B cell (primary cell): ENCODE measurements around the gene BLOC1S5. TPM values are rescaled to one million over a fixed set of nuclear protein-coding genes. Genes with fewer than 3 reads are reported as not detected.

Experiments
- ATAC-seq: fragments of 200-7000 bp; cut with Tn5 transposase; one replicate; pipeline ENCODE4 v1.10.0; 2021; ENCODE audit warnings: low read depth, mild to moderate bottlenecking, moderate number of reproducible peaks, moderate library complexity
- CTCF ChIA-PET: fragments of 350-600 bp; sonication (Branson Sonifier 250); formaldehyde crosslinking; loops from one replicate; lab custom pipeline; 2021; ENCODE audit warnings: antibody characterized with exemption, inconsistent platforms; lab: Charles Lee
- POLR2A ChIA-PET: fragments of 350-600 bp; sonication (Branson Sonifier 250); formaldehyde crosslinking; loops from one replicate; lab custom pipeline; 2021; ENCODE audit warnings: antibody characterized with exemption; lab: Charles Lee
- DNase-seq: peaks from one replicate; pipeline ENCODE4 v3.0.0; 2013
- H2AFZ ChIP-seq: 2 replicates; pipeline ENCODE4 v1.6.1; 2012; ENCODE audit warnings: mild to moderate bottlenecking, low read depth, low read length; ENCODE audit not compliant: insufficient read depth, poor library complexity, severe bottlenecking
- H3K27ac ChIP-seq, 2 donors: 1 replicate in 1 of 2; 2 replicates in 1 of 2; pipeline ENCODE4 v1.5.1; 2012 to 2013; ENCODE audit warnings: low read length in 2 of 2, mild to moderate bottlenecking in 2 of 2, moderate library complexity in 1 of 2
- H3K27me3 ChIP-seq, 4 experiments: fragments of 200-600 bp in 1 of 4; sonication (generic) in 1 of 4; replicated peaks in 1 of 4; 1 replicate in 2 of 4; 2 replicates in 2 of 4; pipeline versions ENCODE4 v1.6.1 to v1.7.0; 2013 to 2016; ENCODE audit warnings: low read length in 3 of 4, mild to moderate bottlenecking in 2 of 4, mixed read lengths in 1 of 4, moderate library complexity in 1 of 4; ENCODE audit not compliant: insufficient read depth in 4 of 4, control insufficient read depth in 3 of 4; ENCODE audit errors: control extremely low read depth in 1 of 4
- H3K36me3 ChIP-seq, 2 experiments: replicated peaks in 1 of 2; 1 replicate in 1 of 2; 2 replicates in 1 of 2; pipeline versions ENCODE4 v1.6.1 to v1.7.1; 2013; ENCODE audit warnings: low read length in 1 of 2; ENCODE audit not compliant: insufficient read depth in 2 of 2, control insufficient read depth in 1 of 2; ENCODE audit errors: control extremely low read depth in 1 of 2, extremely low read depth in 1 of 2
- H3K4me1 ChIP-seq, 2 donors: fragments of 200-600 bp in 1 of 2; sonication (generic) in 1 of 2; 1 replicate in 1 of 2; 2 replicates in 1 of 2; pipeline versions ENCODE4 v1.5.1 to v1.6.1; 2013 to 2017; ENCODE audit warnings: low read length in 2 of 2; ENCODE audit not compliant: control insufficient read depth in 2 of 2, insufficient read depth in 2 of 2
- H3K4me2 ChIP-seq: replicated peaks from 2 replicates; pipeline ENCODE3; 2012; ENCODE audit warnings: mild to moderate bottlenecking, low read depth, low read length; ENCODE audit not compliant: poor library complexity, severe bottlenecking
- H3K4me3 ChIP-seq, 5 experiments: fragments of 200-600 bp in 1 of 5; sonication (generic) in 1 of 5; 1 replicate in 3 of 5; 2 replicates in 2 of 5; pipeline versions ENCODE4 v1.5.1 to v1.7.0; 2011 to 2016; ENCODE audit warnings: low read length in 4 of 5, mild to moderate bottlenecking in 4 of 5, low read depth in 2 of 5, control low read depth in 1 of 5, moderate library complexity in 1 of 5; ENCODE audit not compliant: insufficient read depth in 1 of 5; ENCODE audit errors: control extremely low read depth in 1 of 5, extremely low read depth in 1 of 5
- H3K79me2 ChIP-seq: fragments of 200-600 bp; sonication (generic); one replicate; pipeline ENCODE4 v1.6.0; 2016; ENCODE audit warnings: low read length; ENCODE audit not compliant: control insufficient read depth, insufficient read depth
- H3K9ac ChIP-seq: fragments of 200-600 bp; sonication (generic); 2 replicates; pipeline ENCODE4 v1.6.1; 2017; ENCODE audit warnings: mild to moderate bottlenecking, low read length, moderate library complexity
- H3K9me3 ChIP-seq, 3 donors: one replicate each; pipeline versions ENCODE4 v1.6.1 to v1.7.1; 2013; ENCODE audit warnings: low read length in 2 of 3; ENCODE audit not compliant: control insufficient read depth in 2 of 3, insufficient read depth in 1 of 3; ENCODE audit errors: control extremely low read depth in 1 of 3
- H4K20me1 ChIP-seq: 2 replicates; pipeline ENCODE4 v1.6.0; 2012; ENCODE audit warnings: mild to moderate bottlenecking, low read length; ENCODE audit not compliant: insufficient read depth, control insufficient read depth, poor library complexity, severe bottlenecking
- H3K27ac Mint-ChIP-seq: one replicate; pipeline ENCODE4 v1.8.0; 2021; ENCODE audit warnings: mixed read lengths
- H3K27me3 Mint-ChIP-seq: one replicate; pipeline ENCODE4 v1.8.0; 2021; ENCODE audit warnings: mixed read lengths
- H3K4me1 Mint-ChIP-seq: one replicate; pipeline ENCODE4 v1.8.0; 2021; ENCODE audit warnings: mixed read lengths
- H3K4me3 Mint-ChIP-seq: one replicate; pipeline ENCODE4 v1.8.0; 2021; ENCODE audit warnings: mixed read lengths
- H3K9me3 Mint-ChIP-seq: one replicate; pipeline ENCODE4 v1.8.0; 2022; ENCODE audit warnings: mixed read lengths; ENCODE audit not compliant: insufficient read depth
- CTCF ChIP-seq: fragments of 200-600 bp; IDR thresholded peaks from one replicate; pipeline ENCODE4 v1.8.0; 2022; ENCODE audit warnings: antibody characterized with exemption, mild to moderate bottlenecking
- EZH2 ChIP-seq: IDR thresholded peaks from 2 replicates; pipeline ENCODE4 v1.6.1; 2012; ENCODE audit warnings: borderline replicate concordance, low read depth, mild to moderate bottlenecking, moderate library complexity, low read length; ENCODE audit not compliant: insufficient read depth, poor library complexity, severe bottlenecking
- WGBS: methylation state at CpG from one replicate; pipeline ENCODE4 v1.1.5; 2013; ENCODE audit warnings: missing lambda C conversion rate; ENCODE audit not compliant: insufficient coverage; 5-methylcytosine and 5-hydroxymethylcytosine counted together
- intact Hi-C: fragments of 100-400 bp; cut with micrococcal nuclease; formaldehyde crosslinking; loops from one replicate; pipeline ENCODE4 v1.10.0; 2022
- polyA plus RNA-seq: library from polyadenylated mRNA; depleted of rRNA; stranded (reverse); fragments of >200 nt; gene quantifications from 2 replicates; pipeline ENCODE4 v1.2.3, GENCODE V29; 2012
- total RNA-seq, 2 donors: library from RNA; stranded (reverse); fragments of 120-200 nt in 1 of 2; gene quantifications; 1 replicate in 1 of 2; 2 replicates in 1 of 2; pipeline versions ENCODE4 v1.2.3 to v1.2.4, GENCODE V29; 2013 to 2022

BLOC1S5 gene
- total and polyA plus RNA-seq, 2 donors (not counting 1 experiment from before 2014, with no cell fraction given), result 5.2 to 18.8 TPM

DNA sequence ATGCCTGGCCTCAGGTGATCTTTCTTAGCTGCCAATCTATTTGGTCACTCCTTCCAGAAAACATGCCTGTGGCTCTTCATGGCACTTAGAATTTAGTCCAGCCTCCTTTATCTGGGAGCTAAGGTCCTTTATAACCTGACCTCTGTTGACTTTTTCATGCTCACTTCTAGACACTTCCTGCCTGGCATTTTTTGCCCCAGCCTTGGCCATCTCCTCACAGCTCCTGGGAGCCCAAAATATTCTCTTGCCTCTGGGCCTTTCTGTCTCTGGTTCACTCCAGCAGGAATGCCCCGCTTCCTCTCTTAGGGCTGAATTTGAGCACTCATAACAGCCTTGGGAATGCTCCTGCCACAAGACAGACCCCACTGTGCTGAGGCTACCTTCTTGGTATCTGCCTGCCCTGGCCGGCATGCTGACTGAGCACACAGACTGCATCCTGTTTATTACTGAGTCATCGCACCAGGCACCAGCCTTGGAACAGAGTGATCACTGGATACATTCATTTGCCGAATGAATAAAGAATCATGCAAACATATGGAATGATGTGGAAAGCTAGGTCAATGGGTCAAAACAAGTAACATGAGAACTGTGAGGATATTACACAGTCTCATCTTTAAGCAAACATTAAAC is 44.0 kb upstream of the BLOC1S5 start:
- TF ChIP-seq CTCF (no peak), EZH2 (no peak)
- Histone ChIP-seq H3K27me3 (peaks cover 0 to 6% (median 3%) of the 10 kb centered on the region in 4 experiments), H3K79me2 (no peaks in the 10 kb centered on the region), H3K4me1 (no peaks in the 10 kb centered on the region), H3K4me2 (no peak overlapping the region), H4K20me1 (no peaks in the 10 kb centered on the region), H3K27ac (no peak overlapping the region), H3K4me3 (no peak overlapping the region), H3K36me3 (no peaks in the 10 kb centered on the region), H2AFZ (no peak overlapping the region), H3K9me3 (no peaks in the 10 kb centered on the region), H3K9ac (no peak overlapping the region)
- WGBS, result 71% methylated on average over 4 of the region's 4 CpGs
- intact Hi-C loops, result loop anchor here (10.0 kb wide), 1 partner anchor 327 kb away; the partner anchor contains the start of gene SLC35B3
- ChIA-PET POLR2A (no interaction called here), CTCF (no interaction called here)
- DNase-seq (no peak), ATAC-seq (no peak)
- Mint-ChIP-seq H3K27me3 (peaks cover 49% of the 10 kb centered on the region), H3K27ac (no peak overlapping the region), H3K9me3 (no peaks in the 10 kb centered on the region), H3K4me1 (no peaks in the 10 kb centered on the region), H3K4me3 (no peak overlapping the region)

DNA sequence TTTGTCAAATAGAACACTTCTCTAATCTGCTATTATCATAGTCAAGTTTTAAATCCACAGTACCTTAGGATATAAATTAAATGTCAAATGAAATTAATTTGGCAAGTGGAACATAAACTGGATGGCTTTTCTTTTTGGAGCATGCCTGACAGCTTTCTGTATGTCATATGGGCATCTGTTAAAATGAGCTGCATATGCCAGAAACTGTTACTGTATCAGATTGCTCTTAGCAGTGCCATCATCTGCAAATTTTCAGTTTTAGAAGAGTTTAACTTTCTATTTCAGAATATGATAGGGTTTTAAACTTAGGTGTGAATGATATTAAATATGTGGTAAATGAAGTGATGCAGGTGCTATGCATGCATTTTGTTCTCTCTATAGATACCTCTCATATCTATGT is 41.6 kb upstream of the BLOC1S5 start:
- Histone ChIP-seq H3K27me3 (peaks cover 0 to 6% (median 2%) of the 10 kb centered on the region in 4 experiments), H2AFZ (no peak overlapping the region), H3K79me2 (peaks cover 14% of the 10 kb centered on the region), H3K4me3 (no peak overlapping the region), H3K27ac (no peak overlapping the region), H3K9ac (no peak overlapping the region), H3K4me2 (no peak overlapping the region), H3K36me3 (no peaks in the 10 kb centered on the region), H3K9me3 (no peaks in the 10 kb centered on the region), H3K4me1 (peaks cover 12% of the 10 kb centered on the region in 2 donors), H4K20me1 (no peaks in the 10 kb centered on the region)
- ChIA-PET POLR2A (no interaction called here), CTCF (no interaction called here)
- H3K4me1 Mint-ChIP-seq, result peaks cover 14% of the 10 kb centered on the region
- DNase-seq (no peak), ATAC-seq (no peak)
- H3K9me3 Mint-ChIP-seq, result no peaks in the 10 kb centered on the region
- peaks cover 40% of the 10 kb centered on the region for H3K27me3 Mint-ChIP-seq
- H3K4me3 Mint-ChIP-seq, result no peak overlapping the region
- intact Hi-C loops, result loop anchor here (10.0 kb wide), 1 partner anchor 329 kb away; the partner anchor contains the start of gene SLC35B3
- H3K27ac Mint-ChIP-seq, result no peak overlapping the region
- TF ChIP-seq EZH2 (no peak), CTCF (no peak)
